IMR-90 (cell line): ENCODE data around the gene DPYD. TPM values are rescaled to one million over a fixed set of nuclear protein-coding genes. Genes with fewer than 3 reads are reported as not detected.

Source experiments
- ATAC-seq: fragments of 200-7000 bp; cut with Tn5 transposase; 2 replicates; pipeline ENCODE4 v1.9.1; 2020; ENCODE audit warnings: low read depth, mild to moderate bottlenecking, moderate library complexity
- BruUV-seq: library from RNA; stranded (reverse); fragments of 400-500 nt; replicated peaks from 2 replicates; lab custom pipeline; 2021; lab: Mats Ljungman, UMichigan
- CTCF ChIA-PET: fragments of 300-600 bp; formaldehyde crosslinking; extraction: SDS; loops from one replicate; lab custom pipeline; 2021; ENCODE audit warnings: antibody characterized with exemption; lab: Yijun Ruan, JAX
- POLR2A ChIA-PET: fragments of 300-600 bp; sonication (Branson Sonifier 250); formaldehyde crosslinking; loops from one replicate; lab custom pipeline; 2022; ENCODE audit warnings: antibody characterized with exemption; ENCODE audit not compliant: unreplicated experiment; lab: Charles Lee
- DNase-seq: peaks from one replicate; pipeline ENCODE4 v3.0.0; 2013
- H2AFZ ChIP-seq: replicated peaks from 2 replicates; pipeline ENCODE3; 2013; ENCODE audit warnings: low read length, mild to moderate bottlenecking; ENCODE audit not compliant: poor library complexity
- H2AK5ac ChIP-seq: 2 replicates; pipeline ENCODE4 v1.6.1; 2013; ENCODE audit warnings: low read depth, low read length, inconsistent platforms
- H2AK9ac ChIP-seq: replicated peaks from 2 replicates; pipeline ENCODE3; 2013; ENCODE audit warnings: mild to moderate bottlenecking, low read depth, low read length, moderate library complexity; ENCODE audit not compliant: poor library complexity
- H2BK120ac ChIP-seq: 2 replicates; pipeline ENCODE4 v1.6.1; 2013; ENCODE audit warnings: low read depth, low read length, inconsistent platforms
- H2BK15ac ChIP-seq: 3 replicates; pipeline ENCODE4 v1.6.1; 2013; ENCODE audit warnings: low read depth, low read length, inconsistent platforms
- H2BK20ac ChIP-seq: 2 replicates; pipeline ENCODE4 v1.6.1; 2013; ENCODE audit warnings: low read depth, mild to moderate bottlenecking, inconsistent platforms, low read length, moderate library complexity
- H2BK5ac ChIP-seq: 2 replicates; pipeline ENCODE4 v1.6.1; 2013; ENCODE audit warnings: mild to moderate bottlenecking, low read depth, low read length, inconsistent platforms; ENCODE audit not compliant: poor library complexity, severe bottlenecking
- H3K14ac ChIP-seq: replicated peaks from 2 replicates; pipeline ENCODE4 v1.6.1; 2013; ENCODE audit warnings: low read depth, low read length, inconsistent platforms
- H3K18ac ChIP-seq: 2 replicates; pipeline ENCODE4 v1.6.1; 2013; ENCODE audit warnings: low read depth, low read length, control low read depth
- H3K23ac ChIP-seq: 2 replicates; pipeline ENCODE4 v1.6.1; 2013; ENCODE audit warnings: low read depth, low read length, inconsistent platforms
- H3K27ac ChIP-seq: 2 replicates; pipeline ENCODE4 v1.5.1; 2013; ENCODE audit warnings: mild to moderate bottlenecking, control low read depth, low read length; ENCODE audit not compliant: insufficient read depth
- H3K27me3 ChIP-seq: 2 replicates; pipeline ENCODE4 v1.6.1; 2013; ENCODE audit warnings: low read length; ENCODE audit not compliant: control insufficient read depth, insufficient read depth
- H3K36me3 ChIP-seq: 2 replicates; pipeline ENCODE4 v1.6.1; 2013; ENCODE audit warnings: low read length, mixed read lengths; ENCODE audit not compliant: control insufficient read depth, insufficient read depth
- H3K4ac ChIP-seq: 2 replicates; pipeline ENCODE4 v1.6.1; 2013; ENCODE audit warnings: low read depth, low read length, inconsistent platforms
- H3K4me1 ChIP-seq: 2 replicates; pipeline ENCODE4 v1.6.1; 2013; ENCODE audit warnings: low read length, mixed read lengths; ENCODE audit not compliant: control insufficient read depth, insufficient read depth
- H3K4me2 ChIP-seq: 2 replicates; pipeline ENCODE4 v1.6.1; 2013; ENCODE audit warnings: low read depth, mild to moderate bottlenecking, control low read depth, low read length, moderate library complexity
- H3K4me3 ChIP-seq: 2 replicates; pipeline ENCODE4 v1.5.1; 2013; ENCODE audit warnings: low read depth, mild to moderate bottlenecking, control low read depth, low read length, moderate library complexity; ENCODE audit not compliant: insufficient read depth
- H3K56ac ChIP-seq: 2 replicates; pipeline ENCODE4 v1.6.1; 2013; ENCODE audit warnings: low read length, inconsistent platforms; ENCODE audit not compliant: insufficient read depth; ENCODE audit errors: extremely low read depth
- H3K79me1 ChIP-seq, 2 experiments: 2 replicates each; pipeline ENCODE4 v1.6.1; 2013; ENCODE audit warnings: low read length in 2 of 2, inconsistent platforms in 1 of 2, low read depth in 1 of 2
- H3K9ac ChIP-seq: 2 replicates; pipeline ENCODE4 v1.6.1; 2013; ENCODE audit warnings: low read depth, low read length, control low read depth
- H3K9me1 ChIP-seq: 2 replicates; pipeline ENCODE4 v1.6.1; 2013; ENCODE audit warnings: low read length, inconsistent platforms; ENCODE audit not compliant: insufficient read depth
- H3K9me3 ChIP-seq: 2 replicates; pipeline ENCODE4 v1.6.1; 2013; ENCODE audit warnings: low read length; ENCODE audit not compliant: control insufficient read depth, insufficient read depth
- H4K20me1 ChIP-seq: 2 replicates; pipeline ENCODE4 v1.6.1; 2013; ENCODE audit warnings: low read length, inconsistent platforms; ENCODE audit not compliant: insufficient read depth
- H4K5ac ChIP-seq: 2 replicates; pipeline ENCODE4 v1.6.1; 2013; ENCODE audit warnings: mild to moderate bottlenecking, low read depth, low read length, control low read depth
- H4K8ac ChIP-seq, 2 experiments: 2 replicates each; pipeline ENCODE4 v1.6.1; 2013; ENCODE audit warnings: low read depth in 2 of 2, low read length in 2 of 2, control low read depth in 1 of 2, inconsistent platforms in 1 of 2
- H4K91ac ChIP-seq: 2 replicates; pipeline ENCODE4 v1.6.1; 2013; ENCODE audit warnings: low read depth, low read length, inconsistent platforms; ENCODE audit not compliant: insufficient read depth
- CEBPB ChIP-seq: IDR thresholded peaks from 2 replicates; pipeline ENCODE4 v1.6.1; 2012; ENCODE audit warnings: low read depth, low read length, improper control_type of control experiment
- CHD1 ChIP-seq: IDR thresholded peaks from 2 replicates; pipeline ENCODE4 v1.6.1; 2012; ENCODE audit warnings: low read depth, low read length, improper control_type of control experiment
- FOS ChIP-seq: fragments of 150-350 bp; IDR thresholded peaks from 2 replicates; pipeline ENCODE4 v1.6.1; 2016; ENCODE audit warnings: low read depth, low read length
- MAFK ChIP-seq: IDR thresholded peaks from 2 replicates; pipeline ENCODE4 v1.6.1; 2012; ENCODE audit warnings: low read depth, low read length, improper control_type of control experiment
- MXI1 ChIP-seq: IDR thresholded peaks from 2 replicates; pipeline ENCODE4 v1.6.1; 2012; ENCODE audit warnings: low read depth, mild to moderate bottlenecking, low read length, moderate library complexity, borderline replicate concordance
- NFE2L2 ChIP-seq: fragments of 150-350 bp; IDR thresholded peaks from 2 replicates; pipeline ENCODE4 v1.6.1; 2016; ENCODE audit warnings: low read depth, mild to moderate bottlenecking, low read length
- POLR2A ChIP-seq: IDR thresholded peaks from 2 replicates; pipeline ENCODE4 v1.6.1; 2012; ENCODE audit warnings: mild to moderate bottlenecking, low read depth, low read length
- RAD21 ChIP-seq: IDR thresholded peaks from 2 replicates; pipeline ENCODE4 v1.6.1; 2012; ENCODE audit warnings: low read length, improper control_type of control experiment
- RCOR1 ChIP-seq: IDR thresholded peaks from 2 replicates; pipeline ENCODE4 v1.6.1; 2012; ENCODE audit warnings: mild to moderate bottlenecking, low read length, improper control_type of control experiment; ENCODE audit not compliant: insufficient replicate concordance
- RFX5 ChIP-seq: IDR thresholded peaks from 2 replicates; pipeline ENCODE4 v1.8.0; 2012; ENCODE audit warnings: low read depth, mild to moderate bottlenecking, low read length, moderate library complexity
- SMC3 ChIP-seq: fragments of 150-350 bp; IDR thresholded peaks from 2 replicates; pipeline ENCODE4 v1.6.1; 2016; ENCODE audit warnings: low read depth, mild to moderate bottlenecking, antibody characterized with exemption, low read length, moderate library complexity
- WGBS, 2 experiments: methylation state at CpG; one replicate each; pipeline versions ENCODE4 v1.1.5 to v1.1.7; 2013; ENCODE audit warnings: missing lambda C conversion rate in 2 of 2; ENCODE audit not compliant: insufficient read length in 1 of 2; ENCODE audit errors: extremely low coverage in 2 of 2; 5-methylcytosine and 5-hydroxymethylcytosine counted together
- dilution Hi-C: fragments of 300-500 bp; cut with HindIII; formaldehyde crosslinking; loops from one replicate; pipeline ENCODE4 v1.14.3; 2018; ENCODE audit warnings: low sequenced_read_pairs; ENCODE audit not compliant: unreplicated experiment
- in situ Hi-C: fragments of 300-500 bp; cut with MboI; formaldehyde crosslinking; loops from 3 replicates; pipeline ENCODE4 v1.14.3; 2019; ENCODE audit warnings: low sequenced_read_pairs, inconsistent platforms, mixed read lengths
- intact Hi-C: fragments of 100-400 bp; cut with micrococcal nuclease; formaldehyde crosslinking; loops from 2 replicates; pipeline ENCODE4 v1.10.0; 2022
- polyA plus RNA-seq, 3 experiments: library from polyadenylated mRNA; depleted of rRNA; stranded (reverse); fragments of >200 nt; gene quantifications; 2 replicates each; pipeline ENCODE4 v1.2.3, GENCODE V29; 2012; ENCODE audit warnings: low replicate concordance in 1 of 3
- total RNA-seq: library from RNA; depleted of rRNA; stranded (reverse); fragments of >200 nt; gene quantifications from 2 replicates; pipeline ENCODE4 v1.2.3, GENCODE V29; 2012
- TF ChIP-seq, protein P1 (sequence below): fragments of 150-350 bp; IDR thresholded peaks from 2 replicates; pipeline ENCODE4 v1.6.1; 2017; ENCODE audit warnings: mild to moderate bottlenecking, antibody characterized with exemption, low read length, low read depth
- TF ChIP-seq, protein P2 (sequence below): fragments of 150-350 bp; IDR thresholded peaks from 2 replicates; pipeline ENCODE4 v1.6.1; 2016; ENCODE audit warnings: low read depth, mild to moderate bottlenecking, low read length, moderate library complexity, borderline replicate concordance

Gene DPYD
- total and polyA plus RNA-seq, 2 of the 4 experiments (the other 2 are of a cell fraction) = 9.3 to 47.3 TPM

DNA sequence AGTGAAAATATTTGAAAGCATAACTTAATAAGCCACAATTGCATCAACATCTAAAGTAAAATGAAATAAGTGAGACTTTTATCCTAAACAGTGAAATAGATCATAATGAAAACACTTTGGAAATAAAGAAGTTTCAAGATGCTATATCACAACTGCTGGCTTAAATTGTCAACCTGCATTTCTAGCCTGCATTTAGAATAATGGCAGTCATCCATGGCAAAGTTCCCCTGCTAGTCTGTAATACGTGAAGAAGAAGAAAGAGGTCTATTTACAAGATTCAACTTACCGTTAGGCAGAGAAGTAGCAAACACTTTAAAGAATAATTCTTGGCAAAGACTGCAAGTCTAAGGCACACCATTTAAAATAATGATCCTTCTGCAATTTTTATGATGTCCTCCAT is 133.6 kb downstream of the DPYD start:
- Histone ChIP-seq H2AFZ (no peak overlapping the region), H4K91ac (no peak overlapping the region), H3K23ac (no peak overlapping the region), H3K27me3 (no peaks in the 10 kb centered on the region), H3K36me3 (no peaks in the 10 kb centered on the region), H2AK5ac (no peak overlapping the region), H3K9ac (no peak overlapping the region), H3K18ac (no peak overlapping the region), H2BK5ac (no peak overlapping the region), H3K27ac (no peak overlapping the region), H4K20me1 (no peaks in the 10 kb centered on the region), H3K14ac (no peak overlapping the region), H2BK20ac (no peak overlapping the region), H4K8ac (no peak overlapping the region), H3K4ac (no peak overlapping the region), H2BK120ac (no peak overlapping the region), H2AK9ac (no peak overlapping the region), H3K4me2 (no peak overlapping the region), H2BK15ac (no peak overlapping the region), H3K9me3 (no peaks in the 10 kb centered on the region), H3K4me1 (no peaks in the 10 kb centered on the region), H3K9me1 (peaks cover 2% of the 10 kb centered on the region; the same call in 1 of the 2 replicates), H3K56ac (no peak overlapping the region), H3K79me1 (peaks cover 0 to 10% of the 10 kb centered on the region in 2 experiments; a peak in 1 of 4 replicates), H4K5ac (no peak overlapping the region), H3K4me3 (no peak overlapping the region)
- ATAC-seq (no peak), DNase-seq (no peak)
- no TSS peak for BruUV-seq
- TF ChIP-seq NFE2L2 (no peak), CHD1 (no peak), MAFK (no peak), SMC3 (no peak), CEBPB (no peak), POLR2A (no peak), RAD21 (no peak), RCOR1 (no peak), RFX5 (no peak), FOS (no peak), MXI1 (no peak)
- TF ChIP-seq, protein P1, sequence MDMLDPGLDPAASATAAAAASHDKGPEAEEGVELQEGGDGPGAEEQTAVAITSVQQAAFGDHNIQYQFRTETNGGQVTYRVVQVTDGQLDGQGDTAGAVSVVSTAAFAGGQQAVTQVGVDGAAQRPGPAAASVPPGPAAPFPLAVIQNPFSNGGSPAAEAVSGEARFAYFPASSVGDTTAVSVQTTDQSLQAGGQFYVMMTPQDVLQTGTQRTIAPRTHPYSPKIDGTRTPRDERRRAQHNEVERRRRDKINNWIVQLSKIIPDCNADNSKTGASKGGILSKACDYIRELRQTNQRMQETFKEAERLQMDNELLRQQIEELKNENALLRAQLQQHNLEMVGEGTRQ = no peak
- TF ChIP-seq, protein P2, sequence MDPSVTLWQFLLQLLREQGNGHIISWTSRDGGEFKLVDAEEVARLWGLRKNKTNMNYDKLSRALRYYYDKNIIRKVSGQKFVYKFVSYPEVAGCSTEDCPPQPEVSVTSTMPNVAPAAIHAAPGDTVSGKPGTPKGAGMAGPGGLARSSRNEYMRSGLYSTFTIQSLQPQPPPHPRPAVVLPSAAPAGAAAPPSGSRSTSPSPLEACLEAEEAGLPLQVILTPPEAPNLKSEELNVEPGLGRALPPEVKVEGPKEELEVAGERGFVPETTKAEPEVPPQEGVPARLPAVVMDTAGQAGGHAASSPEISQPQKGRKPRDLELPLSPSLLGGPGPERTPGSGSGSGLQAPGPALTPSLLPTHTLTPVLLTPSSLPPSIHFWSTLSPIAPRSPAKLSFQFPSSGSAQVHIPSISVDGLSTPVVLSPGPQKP = no peak
- dilution Hi-C loops (no loop called here), intact Hi-C loops (no loop called here), in situ Hi-C loops (loop anchor here (25.0 kb wide), 1 partner anchor 825 kb away; no protein-coding TSS in a partner anchor)
- WGBS, 2 experiments = no CpG with 5 or more reads among the region's 2 CpGs
- POLR2A ChIA-PET = no interaction called here
- CTCF ChIA-PET = interaction anchor here (0.6 kb wide), 1 partner anchor 809 kb away, joined by 3 read pairs; no protein-coding TSS in a partner anchor
